ENCODE results near the gene KLHL24.

GRCh38 chr3:183613366-183614285, 21.8 kb upstream of the KLHL24 start:
- TF ChIP-seq CTCF (IDR thresholded peaks at IDR 0.05; ENCODE audit: low read depth, low read length) (no peak), EZH2phosphoT487 (IDR thresholded peaks at IDR 0.05; ENCODE audit: low read depth) (no peak)
